HFF-Myc (cell line): ENCODE data around the gene KHDC1.
"Not testable (repeated sequence)": the region's sequence is repeated elsewhere in the genome, so short reads cannot be mapped to it uniquely, and the experiment has no call there.

Source experiments
- DNase-seq: peaks from one replicate; pipeline ENCODE4 v3.0.0-alpha.2; 2011; ENCODE audit warnings: low read depth; ENCODE audit errors: extremely low read depth
- H3K4me3 ChIP-seq: replicated peaks from 2 replicates; pipeline ENCODE4 v1.5.1; 2011; ENCODE audit warnings: low read depth, mild to moderate bottlenecking, control low read depth, low read length
- TF ChIP-seq, protein P1 (sequence below): IDR thresholded peaks from 2 replicates; pipeline ENCODE4 v1.5.1; 2012; ENCODE audit warnings: mild to moderate bottlenecking, low read depth, low read length, control low read depth; ENCODE audit errors: missing control alignments

Gene KHDC1

DNA sequence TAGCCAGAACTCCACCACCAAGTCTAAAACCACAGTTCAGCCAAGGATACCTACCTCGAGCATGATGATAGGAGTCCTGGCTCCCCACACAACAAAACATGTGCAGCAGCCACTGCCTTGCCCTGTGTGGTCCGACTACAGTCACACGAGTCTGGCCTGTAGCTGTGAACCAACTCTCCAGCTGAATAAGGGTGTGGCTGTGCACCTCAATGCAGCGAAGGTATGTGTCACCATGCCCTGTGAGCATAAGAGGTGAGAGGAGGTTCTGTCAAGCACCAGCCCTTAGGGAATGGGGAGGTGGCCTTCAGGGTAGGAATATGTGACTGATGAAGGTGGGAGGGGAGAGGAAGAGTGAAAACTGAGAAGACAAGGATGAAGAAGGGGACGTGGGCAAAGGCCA lies 21.0 kb downstream of the KHDC1 start:
- TF ChIP-seq, protein P1, sequence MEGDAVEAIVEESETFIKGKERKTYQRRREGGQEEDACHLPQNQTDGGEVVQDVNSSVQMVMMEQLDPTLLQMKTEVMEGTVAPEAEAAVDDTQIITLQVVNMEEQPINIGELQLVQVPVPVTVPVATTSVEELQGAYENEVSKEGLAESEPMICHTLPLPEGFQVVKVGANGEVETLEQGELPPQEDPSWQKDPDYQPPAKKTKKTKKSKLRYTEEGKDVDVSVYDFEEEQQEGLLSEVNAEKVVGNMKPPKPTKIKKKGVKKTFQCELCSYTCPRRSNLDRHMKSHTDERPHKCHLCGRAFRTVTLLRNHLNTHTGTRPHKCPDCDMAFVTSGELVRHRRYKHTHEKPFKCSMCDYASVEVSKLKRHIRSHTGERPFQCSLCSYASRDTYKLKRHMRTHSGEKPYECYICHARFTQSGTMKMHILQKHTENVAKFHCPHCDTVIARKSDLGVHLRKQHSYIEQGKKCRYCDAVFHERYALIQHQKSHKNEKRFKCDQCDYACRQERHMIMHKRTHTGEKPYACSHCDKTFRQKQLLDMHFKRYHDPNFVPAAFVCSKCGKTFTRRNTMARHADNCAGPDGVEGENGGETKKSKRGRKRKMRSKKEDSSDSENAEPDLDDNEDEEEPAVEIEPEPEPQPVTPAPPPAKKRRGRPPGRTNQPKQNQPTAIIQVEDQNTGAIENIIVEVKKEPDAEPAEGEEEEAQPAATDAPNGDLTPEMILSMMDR, result no peak

DNA sequence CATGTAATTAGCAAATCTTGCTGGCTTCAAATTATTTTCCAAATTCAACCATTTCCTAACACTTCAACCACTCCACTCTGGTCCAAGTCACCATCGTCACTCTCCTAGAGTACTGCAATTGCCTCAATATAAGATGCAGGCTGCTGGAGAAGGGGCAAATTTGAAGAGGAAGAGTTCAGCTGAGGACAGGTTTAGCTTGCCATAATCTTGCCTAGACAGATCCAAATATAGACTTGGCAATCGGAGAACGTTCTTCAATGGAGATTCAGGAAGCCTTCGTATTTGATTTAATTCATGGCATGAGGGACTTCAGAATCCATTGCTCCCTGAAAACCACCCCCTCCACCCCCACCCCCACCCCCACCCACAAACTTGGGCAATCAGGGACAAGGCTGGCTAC lies 22.3 kb downstream of the KHDC1 start:
- no peak overlapping the region for H3K4me3 ChIP-seq
- DNase-seq, result no peak
- TF ChIP-seq, protein P1, result no peak

More for the DNA sequence above, 21.0 kb downstream of the KHDC1 start:
- DNase-seq, result no peak
- H3K4me3 ChIP-seq, result no peak overlapping the region

DNA sequence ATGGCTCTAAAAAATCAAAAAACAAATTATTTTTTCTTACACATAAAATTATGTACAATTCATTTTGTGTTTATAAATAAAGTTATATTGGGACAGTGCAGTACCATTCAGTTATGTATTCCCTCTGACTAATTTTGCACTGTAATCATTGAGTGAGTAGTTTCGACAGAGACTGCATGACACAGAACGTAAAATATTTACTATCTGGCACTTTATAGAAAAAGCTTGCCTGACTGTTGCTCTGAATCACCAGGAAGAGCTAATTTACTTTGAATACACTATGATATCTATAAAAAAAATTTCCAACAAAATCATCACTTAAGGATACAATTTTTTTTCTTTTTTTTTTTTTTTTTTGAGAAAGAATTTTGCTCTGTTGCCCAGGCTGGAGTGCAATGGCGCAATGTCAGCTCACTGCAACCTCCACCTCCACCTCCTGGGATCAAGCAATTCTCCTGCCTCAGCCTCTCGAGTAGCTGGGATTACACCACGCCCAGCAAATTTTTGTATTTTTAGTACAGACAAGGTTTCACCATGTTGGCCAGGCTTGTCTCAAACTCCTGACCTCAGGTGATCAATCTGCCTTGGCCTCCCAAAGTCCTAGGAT lies 26.7 kb downstream of the KHDC1 start:
- peak; percentile 24 for DNase-seq
- TF ChIP-seq, protein P1, result no peak
- no peak overlapping the region for H3K4me3 ChIP-seq

DNA sequence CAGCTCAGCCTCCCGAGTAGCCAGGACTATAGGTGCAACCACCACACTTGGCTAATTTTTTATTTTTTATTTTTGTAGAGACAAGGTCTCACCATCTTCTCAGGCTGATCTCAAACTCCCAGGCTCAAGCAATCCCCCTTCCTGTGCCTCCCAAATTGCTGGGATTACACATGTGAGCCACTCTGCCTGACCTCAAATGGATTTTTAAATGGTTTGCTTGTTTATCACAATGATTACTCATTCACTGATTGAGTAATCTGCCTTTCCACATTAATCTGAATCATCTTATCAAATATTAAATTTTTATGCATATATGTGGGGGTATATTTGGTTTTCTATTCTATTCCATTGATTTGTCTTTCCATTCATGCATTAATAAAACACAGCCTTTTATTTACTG lies 28.3 kb downstream of the KHDC1 start:
- H3K4me3 ChIP-seq, result no peak overlapping the region
- no peak for DNase-seq
- TF ChIP-seq, protein P1, result no peak

DNA sequence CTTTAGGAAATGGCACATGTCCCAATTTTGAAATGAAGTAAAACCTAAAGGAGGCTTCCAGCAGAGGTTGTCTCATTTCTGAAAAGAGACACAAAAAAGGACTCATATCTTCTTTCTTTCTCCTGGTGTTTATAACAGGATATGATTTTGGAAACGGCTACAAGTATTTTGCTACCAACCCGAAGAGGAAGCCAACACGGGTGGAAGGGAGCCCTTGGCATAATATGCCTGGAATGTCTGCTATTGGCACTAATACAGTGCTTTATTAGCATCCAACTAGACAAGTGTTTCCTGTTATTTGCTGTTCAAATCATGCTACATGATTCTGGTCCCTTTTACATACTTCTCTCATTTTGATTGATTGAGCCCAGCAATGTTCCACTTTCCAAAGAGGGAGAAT lies 29.0 kb downstream of the KHDC1 start:
- not testable (repeated sequence) for H3K4me3 ChIP-seq, DNase-seq

DNA sequence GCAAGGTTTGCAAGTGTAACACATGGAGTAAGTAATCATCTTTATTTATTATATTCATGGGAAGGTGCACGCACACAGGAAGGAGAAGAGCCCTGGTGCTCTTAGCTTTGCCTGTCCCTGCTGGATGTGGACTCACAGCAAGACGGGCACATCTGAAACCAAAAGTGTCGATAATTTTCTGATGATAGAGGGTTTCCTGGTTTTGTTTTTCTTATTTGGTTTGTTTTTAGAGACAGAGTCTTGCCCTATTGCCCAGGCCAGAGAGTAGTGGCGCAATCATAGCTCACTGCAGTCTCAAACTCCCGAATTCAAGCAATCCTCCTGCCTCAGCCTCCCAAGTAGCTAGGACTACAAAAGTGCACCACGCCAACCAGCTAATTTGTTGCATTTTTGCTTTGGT lies 29.9 kb downstream of the KHDC1 start:
- no peak overlapping the region for H3K4me3 ChIP-seq
- DNase-seq, result no peak
- TF ChIP-seq, protein P1, result no peak

DNA sequence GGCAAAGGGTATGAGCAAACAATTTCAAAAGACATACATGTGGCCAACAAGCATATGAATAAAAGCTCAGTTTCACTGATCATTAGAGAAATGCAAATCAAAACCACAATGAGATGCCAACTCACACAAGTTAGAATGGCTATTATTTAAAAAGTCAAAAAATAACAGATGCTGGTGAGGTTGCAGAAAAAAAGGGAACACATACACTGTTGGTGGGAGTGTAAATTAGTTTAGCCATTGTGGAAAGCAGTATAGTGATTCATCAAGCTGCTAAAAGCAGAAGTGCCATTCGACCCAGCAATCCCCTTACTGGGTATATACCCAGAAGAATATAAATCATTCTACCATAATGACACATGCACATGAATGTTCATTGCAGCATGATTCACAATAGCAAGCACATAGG lies 31.0 kb downstream of the KHDC1 start:
- no peak overlapping the region for H3K4me3 ChIP-seq
- no peak for DNase-seq
- TF ChIP-seq, protein P1, result no peak
